Limb (tissue), 2 donors: ENCODE measurements around the gene ZDHHC8.
A peak's percentile ranks its signal among the peaks of the same experiment; 100 is the strongest.

ENCODE experiments used
- DNase-seq, 2 donors: peaks; one replicate each; pipeline ENCODE4 v3.0.0-alpha.2; 2016; ENCODE audit errors: extremely low spot score in 2 of 2

ZDHHC8 gene

DNA sequence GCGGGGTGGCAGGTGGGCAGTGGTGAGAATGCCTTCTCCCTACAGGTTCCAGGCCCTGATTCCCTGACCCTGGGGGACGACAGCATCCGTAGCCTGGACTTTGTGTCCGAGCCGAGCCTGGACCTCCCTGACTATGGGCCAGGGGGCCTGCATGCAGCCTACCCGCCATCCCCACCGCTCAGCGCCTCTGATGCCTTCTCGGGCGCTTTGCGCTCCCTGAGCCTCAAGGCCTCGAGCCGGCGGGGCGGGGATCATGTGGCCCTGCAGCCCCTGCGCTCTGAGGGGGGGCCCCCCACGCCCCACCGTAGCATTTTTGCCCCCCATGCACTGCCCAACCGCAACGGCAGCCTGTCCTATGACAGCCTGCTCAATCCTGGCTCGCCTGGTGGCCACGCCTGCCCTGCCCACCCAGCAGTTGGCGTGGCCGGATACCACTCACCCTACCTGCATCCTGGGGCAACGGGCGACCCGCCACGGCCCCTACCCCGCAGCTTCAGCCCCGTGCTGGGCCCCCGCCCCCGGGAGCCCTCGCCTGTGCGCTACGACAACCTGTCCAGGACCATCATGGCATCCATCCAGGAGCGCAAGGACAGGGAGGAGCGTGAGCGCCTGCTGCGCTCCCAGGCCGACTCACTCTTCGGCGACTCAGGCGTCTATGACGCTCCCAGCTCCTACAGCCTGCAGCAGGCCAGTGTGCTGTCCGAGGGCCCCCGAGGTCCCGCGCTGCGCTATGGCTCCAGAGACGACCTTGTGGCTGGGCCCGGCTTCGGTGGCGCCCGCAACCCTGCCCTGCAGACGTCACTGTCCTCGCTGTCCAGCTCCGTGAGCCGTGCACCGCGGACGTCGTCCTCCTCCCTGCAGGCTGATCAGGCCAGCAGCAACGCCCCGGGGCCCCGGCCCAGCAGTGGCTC lies 11.4 kb downstream of the ZDHHC8 start:
- DNase-seq, result no peak

DNA sequence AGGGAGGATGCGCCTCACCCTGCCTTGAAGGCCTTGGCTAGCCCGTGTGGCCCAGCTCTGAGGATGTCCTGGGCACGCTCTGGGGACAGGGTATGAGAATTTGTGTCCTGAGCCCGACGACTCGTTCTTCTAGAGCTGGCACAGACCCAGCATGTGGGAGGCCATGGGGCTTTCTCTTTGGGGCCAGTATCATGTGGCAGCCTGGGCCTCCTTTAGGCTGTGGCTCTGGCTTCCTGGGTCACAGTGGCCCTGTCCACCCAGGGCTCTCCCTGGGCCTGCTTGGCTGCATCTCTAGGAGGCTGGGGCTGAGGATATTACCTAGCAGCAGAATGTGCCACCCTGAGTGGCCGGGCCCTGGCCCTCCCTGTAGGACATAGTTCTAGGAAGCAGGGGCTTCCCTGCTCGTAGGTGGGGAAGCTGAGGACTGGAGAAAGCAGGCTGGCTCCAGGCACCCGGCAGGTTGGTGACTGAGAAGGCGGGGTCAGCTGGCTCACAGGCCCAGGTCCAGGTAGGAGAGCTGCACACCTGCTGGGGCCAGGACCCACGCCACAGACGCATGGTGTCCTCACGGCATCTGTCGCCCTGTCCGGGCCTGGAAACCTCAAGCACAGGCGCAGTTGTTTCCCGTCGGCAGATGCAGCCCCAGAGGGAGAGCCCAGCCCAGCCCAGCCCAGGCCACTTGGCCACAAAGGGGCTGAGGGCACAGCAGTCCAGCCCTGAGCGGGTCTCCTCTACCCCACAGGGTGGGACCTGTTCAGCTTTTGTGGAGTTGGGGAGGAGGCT lies 12.5 kb downstream of the ZDHHC8 start:
- no peak for DNase-seq

DNA sequence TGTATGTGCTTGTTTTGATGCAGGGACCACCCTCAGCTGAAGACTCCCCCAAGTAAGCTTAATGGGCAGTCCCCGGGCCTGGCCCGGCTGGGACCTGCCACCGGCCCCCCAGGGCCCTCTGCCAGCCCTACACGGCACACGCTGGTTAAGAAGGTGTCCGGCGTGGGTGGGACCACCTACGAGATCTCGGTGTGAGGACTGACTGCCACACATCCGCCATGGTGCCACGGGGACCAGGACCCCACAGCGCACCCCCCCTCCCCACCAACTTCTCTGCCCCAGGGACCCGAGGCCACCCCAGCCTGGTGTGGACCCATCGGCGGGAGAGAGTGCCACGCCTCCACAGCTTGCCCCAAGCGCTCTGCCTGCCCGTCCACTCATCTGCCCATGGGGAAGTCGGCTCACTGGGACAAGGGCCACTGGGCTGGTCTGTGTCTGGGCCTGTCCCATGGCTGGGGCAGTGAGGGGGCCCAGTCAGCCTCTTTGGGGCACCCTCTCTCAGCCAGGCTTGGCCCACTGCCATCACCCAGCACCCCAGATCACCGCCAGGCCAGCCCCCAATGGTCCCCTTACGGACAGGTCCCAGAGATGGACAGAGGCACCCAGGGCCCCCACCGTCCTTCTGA lies 13.7 kb downstream of the ZDHHC8 start:
- DNase-seq, result no peak

DNA sequence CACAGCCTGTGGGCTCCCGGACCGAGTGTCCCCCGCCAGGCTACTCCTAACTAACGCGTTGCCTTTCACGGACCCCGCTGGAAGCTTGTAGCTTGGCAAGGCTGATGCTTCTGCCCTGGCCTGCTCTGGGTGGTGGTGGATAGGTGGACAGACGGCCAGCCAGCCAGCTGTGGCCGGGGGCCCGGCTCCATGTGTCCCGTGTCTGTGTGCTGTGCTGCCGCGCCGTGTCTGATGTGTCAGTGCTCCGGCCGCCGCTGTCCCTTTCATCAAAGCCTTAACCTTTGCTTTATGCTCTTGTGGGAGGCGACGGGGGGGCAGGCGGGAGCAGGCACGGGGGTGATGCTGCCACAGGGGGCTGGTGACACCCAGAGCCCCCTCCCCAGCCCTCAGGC lies 14.2 kb downstream of the ZDHHC8 start:
- DNase-seq, result no peak

DNA sequence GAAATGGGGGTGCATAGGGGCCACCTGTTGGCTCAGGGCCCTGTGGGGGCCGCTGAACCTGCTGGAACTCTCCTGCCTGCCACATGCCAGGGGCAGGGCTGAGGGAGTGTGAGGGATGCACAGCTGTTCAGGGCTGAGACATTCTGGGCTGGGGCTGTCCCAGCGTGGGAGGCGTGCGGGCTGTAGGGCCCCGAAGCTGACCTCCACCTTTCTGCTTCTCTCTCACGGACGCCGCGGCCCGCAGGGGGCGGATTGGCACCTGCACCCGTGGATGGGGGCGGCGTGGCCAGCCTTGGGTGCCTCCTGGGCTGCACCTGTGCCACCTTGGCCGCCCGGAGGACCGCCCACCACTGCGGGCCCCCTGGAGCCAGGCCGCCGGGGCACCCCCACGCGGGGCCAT lies 15.2 kb downstream of the ZDHHC8 start:
- DNase-seq, result no peak

- no peak for DNase-seq
These were observed 15.8 kb downstream of the ZDHHC8 start for GRCh38 chr22:20147237-20147988.

DNA sequence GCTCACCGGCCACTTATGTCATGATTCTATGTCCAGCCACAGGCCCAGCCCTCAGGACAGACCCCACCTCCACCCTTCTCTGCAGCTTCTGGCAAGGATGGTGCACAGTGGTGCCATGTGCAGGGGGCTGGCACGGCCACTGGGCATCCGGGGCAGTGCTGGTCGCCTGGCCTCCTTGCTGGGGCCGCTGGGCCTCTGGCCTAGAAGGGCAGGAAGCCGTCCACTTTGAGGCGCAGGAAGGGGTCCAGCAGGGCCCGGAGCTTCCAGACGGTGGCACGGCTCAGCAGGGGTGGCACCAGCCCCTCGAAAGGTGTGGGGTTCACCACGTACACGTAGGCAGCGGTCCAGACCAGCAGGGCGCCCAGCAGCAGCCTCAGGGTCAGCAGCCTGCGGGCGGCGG lies 16.8 kb downstream of the ZDHHC8 start:
- DNase-seq, result no peak

GRCh38 chr22:20149257-20150250 lies 17.9 kb downstream of the ZDHHC8 start:
- no peak for DNase-seq

DNA sequence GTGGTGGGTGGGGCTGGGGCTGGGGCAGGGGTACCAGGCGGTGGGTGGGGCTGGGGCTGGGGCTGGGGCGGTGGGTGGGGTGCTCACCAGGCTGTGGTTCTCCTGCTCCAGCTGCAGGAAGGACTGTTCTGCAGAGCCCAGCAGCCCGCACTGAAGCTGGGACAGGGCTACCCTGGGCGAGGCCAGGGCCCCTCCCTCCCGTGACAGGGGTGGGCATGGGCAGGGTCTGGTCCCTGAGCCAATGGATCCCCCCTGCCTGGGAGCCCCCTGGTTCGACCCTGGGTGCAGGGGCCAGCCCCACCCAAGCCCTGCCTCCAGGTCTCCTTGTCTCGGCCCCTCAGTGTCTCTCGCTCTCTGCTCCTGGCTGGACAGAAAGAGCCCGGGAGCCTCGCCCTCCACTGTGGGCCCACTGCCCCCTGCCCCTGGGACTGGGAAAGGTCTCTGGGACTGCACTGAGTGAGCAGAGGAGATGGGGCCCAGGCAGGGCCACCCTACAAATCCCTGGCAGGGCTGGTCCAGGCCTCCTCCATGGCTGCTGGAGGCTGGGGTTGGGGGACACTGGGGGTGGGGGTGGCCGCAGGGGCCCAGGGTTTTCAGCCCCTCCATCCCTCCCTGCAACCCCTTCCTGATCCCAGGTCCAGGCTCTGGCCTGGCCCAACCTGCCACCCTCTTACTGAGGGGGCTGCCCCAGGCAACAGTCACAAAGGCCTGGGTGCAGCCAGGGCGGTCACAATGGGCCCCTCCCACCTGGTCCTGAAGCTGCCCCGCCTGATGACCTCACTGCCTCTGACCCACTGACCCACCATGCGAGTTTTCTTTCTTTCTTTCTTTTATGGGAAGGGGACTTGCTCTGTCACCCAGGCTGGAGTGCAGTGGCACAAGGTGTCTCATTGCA lies 19.0 kb downstream of the ZDHHC8 start, which contains the start of gene CCDC188:
Gene CCDC188, minus strand, starts transcription at position 675 of the 895 bp plus-strand sequence. Its CDS starts 69 bp downstream, at position 606.
- DNase-seq, result no peak

GRCh38 chr22:20151276-20151588 lies 19.6 kb downstream of the ZDHHC8 start:
- DNase-seq, result no peak

DNA sequence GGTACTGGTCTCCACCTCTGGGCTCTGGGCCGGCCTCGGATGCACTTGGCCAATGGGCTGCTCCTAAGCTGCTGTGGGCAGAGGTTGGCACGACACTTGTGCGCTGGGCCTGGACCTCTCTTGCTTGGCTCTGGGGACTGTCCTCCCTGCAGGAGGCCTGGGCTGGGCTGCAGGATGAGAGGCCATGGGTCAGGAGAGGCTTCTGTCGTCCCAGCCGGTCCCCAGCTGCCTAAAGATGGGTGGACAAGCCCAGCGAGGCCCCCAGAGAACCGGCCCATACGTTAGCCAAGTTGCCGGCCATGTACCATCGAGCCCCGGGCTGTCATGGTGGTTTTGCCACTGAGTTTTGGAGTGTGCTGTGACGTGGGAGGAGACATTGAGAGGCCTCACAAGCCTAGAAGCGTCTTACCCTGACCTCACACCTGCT lies 20.9 kb downstream of the ZDHHC8 start:
- DNase-seq, result no peak

GRCh38 chr22:20153945-20154344 lies 22.3 kb downstream of the ZDHHC8 start:
- DNase-seq, result no peak

DNA sequence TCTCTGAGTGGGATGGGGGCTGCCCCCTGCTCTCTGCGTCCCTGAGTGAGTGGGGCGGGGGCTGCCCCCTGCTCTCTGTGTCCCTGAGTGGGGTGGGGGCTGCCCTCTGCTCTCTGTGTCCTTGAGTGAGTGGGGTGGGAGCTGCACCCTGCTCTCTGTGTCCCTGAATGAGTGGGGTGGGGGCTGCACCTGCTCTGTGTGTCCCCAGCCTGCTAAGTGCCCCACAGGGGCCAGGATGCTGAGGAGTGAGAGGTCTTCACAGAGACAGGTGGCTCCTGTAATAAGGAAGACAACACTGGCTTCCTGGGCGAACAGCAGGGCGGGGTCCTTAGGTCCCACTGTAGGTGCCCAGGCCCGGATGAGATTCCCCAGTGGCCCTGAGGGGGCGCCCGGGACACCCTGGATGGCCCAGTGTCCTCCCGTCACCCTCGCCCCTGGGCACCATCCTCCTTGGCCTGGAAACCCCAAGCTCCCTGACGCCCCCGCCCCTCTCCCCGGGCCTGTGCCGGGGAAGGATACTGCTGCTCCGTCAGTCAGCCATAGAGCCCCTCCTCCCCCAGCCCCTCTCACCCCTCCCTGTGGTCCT lies 23.1 kb downstream of the ZDHHC8 start:
- no peak for DNase-seq

DNA sequence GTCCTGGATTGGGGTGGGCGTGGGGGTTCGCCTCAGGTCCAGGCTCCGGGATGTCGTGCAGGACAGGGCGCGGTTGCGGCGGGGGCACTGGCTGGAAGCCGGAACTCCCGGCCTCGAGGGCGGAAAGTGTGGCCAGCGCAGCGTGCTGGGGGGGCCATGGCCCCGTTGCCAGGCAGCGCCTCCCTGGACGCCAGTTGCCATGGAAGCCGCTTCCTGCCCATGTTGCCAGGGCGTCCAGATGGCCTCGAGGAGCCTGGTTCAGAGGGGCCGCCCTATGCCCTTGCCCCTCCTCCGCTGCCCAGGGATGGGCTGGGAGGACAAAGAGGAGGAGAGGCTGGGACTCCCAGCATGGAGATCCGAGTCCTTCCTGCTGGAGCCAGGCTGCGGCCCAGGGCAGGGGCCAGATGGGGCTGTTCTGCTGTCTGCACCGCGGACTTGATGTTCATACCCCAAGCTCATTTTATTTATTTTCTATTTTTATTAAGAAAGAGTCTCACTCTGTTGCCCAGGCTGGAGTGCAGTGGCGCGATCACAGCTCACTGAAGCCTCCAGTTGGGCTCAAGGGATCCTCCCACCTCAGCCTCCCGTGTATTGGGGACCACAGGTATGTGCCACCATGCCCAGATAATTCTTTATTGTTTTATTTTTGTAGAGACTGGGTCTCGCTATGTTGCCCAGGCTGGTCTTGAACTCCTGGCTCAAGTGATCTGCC lies 23.9 kb downstream of the ZDHHC8 start:
- peak in 1 of 2 donors; percentile 74 for DNase-seq

DNA sequence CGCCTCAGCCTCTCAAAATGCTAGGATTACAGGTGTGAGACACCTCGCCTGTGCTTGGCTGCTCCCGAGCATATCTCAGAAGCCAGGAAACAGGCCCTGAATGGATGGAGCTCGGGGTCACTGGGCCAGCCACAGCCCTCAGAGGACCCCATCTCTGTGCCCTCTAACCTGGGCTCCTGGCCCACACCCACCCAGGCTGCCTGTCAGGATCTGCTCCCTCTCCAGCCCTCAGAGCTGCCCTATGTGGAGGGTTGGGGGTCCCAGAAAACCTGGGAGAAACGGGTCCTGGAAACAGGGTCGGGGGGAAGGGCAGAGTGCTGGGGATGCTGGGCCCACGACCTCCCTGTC lies 24.4 kb downstream of the ZDHHC8 start:
- no peak for DNase-seq

DNA sequence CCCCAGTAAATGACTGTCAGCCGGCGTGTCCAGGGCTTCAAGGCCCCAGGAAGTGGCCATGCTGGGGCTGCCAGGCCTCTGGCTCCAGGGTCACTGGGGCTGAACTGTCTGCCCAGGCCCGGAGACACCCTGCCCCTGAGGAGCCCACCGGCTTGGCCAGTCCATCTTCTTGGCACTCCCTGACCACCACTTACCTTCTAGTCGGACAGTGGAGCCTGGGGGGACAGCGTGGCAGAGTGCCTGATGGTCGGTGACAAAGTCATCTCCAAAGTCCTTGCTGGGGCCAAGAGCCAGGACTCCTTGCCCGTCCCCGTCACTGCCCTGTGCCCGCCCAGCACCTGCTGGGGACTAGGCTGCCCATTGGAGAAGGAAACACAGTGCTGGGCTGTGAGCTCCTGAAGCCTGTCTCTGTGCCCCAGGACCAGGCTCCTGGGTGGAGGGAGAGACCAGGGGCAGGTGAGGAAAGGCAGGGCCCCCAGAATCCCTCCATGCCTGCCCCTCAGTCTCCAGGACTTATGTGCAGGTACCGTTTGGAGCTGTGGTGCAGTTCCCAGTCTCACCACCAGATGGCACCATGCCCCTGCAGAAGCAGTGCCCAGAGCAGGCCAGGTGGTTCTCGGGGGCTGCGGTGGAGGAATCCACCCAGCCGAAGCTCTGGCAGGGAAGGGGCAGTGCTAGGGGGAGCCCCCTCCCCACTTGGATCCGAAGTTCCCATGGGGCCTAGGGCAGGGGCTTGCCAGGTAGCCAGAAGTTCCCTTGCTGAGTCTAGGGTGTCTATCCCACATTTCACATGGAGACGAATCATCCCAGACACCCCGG lies 25.2 kb downstream of the ZDHHC8 start:
- DNase-seq, result peak; percentile 84 to 95

DNA sequence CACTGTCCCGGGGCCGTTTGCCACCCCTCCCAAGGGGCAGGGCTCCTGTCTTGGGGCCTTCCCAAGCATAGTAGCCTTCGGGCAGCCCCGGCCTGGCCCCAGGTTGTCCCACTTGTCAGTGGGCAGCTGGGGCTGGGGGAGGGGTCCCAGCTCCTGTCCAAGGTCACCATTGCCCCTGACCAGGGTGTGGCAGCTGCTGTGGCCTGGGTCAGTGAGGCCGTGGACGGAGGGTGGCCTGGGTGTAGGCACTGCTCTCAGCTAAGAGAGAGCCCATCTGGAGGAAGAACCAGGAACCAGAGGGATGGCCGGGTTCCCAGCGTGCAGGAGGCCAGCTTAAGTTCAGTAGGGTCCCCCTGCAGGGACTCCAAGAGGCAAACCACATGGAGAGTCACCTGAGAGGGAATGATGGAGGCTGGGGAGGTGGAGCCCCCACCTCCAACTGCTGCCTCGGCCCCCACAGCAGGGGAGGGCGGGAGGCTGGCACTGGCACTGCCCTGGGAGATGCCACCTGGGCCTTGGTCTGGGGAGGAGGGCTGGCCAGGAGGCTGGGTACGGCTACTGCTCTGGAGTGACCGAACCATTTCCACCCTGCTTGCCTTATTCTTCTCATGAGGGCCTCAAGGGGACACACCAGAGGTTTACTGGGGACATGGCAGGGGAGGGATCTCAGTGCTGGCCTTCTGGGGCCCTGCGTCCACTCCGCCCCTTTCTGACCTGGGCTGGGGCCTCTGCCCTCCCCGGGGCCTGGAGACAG lies 26.0 kb downstream of the ZDHHC8 start:
- DNase-seq, result no peak
